H1 (cell line): ENCODE measurements around the gene ATF7IP2. TPM values are rescaled to one million over a fixed set of nuclear protein-coding genes. Genes with fewer than 3 reads are reported as not detected.

Experiments
- CTCF ChIA-PET: fragments of 300-600 bp; sonication (Branson Sonifier 250); formaldehyde crosslinking; loops from one replicate; lab custom pipeline; 2021; ENCODE audit not compliant: partially characterized antibody; lab: Charles Lee
- POLR2A ChIA-PET: fragments of 300-600 bp; sonication (Branson Sonifier 250); formaldehyde crosslinking; loops from one replicate; lab custom pipeline; 2021; ENCODE audit warnings: inconsistent platforms; ENCODE audit not compliant: partially characterized antibody; lab: Charles Lee
- DNase-seq, 2 experiments: peaks; one replicate each; pipeline versions ENCODE4 v3.0.0 to v3.0.0-alpha.2; 2010 to 2022; ENCODE audit warnings: low spot score in 2 of 2, low read depth in 1 of 2, mixed read lengths in 1 of 2
- FAIRE-seq: peaks from 2 replicates; lab custom pipeline; 2011; peaks lifted over from hg19 to GRCh38; lab: Jason Lieb, UNC
- H2AFZ ChIP-seq: 2 replicates; pipeline ENCODE4 v1.8.1; 2012; ENCODE audit warnings: low read length, inconsistent platforms
- H2AK5ac ChIP-seq: 2 replicates; pipeline ENCODE4 v1.6.1; 2013; ENCODE audit warnings: low read depth, low read length
- H2BK120ac ChIP-seq: replicated peaks from 2 replicates; pipeline ENCODE3; 2013; ENCODE audit warnings: low read depth, low read length, inconsistent platforms
- H2BK12ac ChIP-seq: 2 replicates; pipeline ENCODE4 v1.6.1; 2013; ENCODE audit warnings: low read depth, low read length
- H2BK15ac ChIP-seq: 2 replicates; pipeline ENCODE4 v1.6.1; 2013; ENCODE audit warnings: low read length
- H2BK20ac ChIP-seq: 2 replicates; pipeline ENCODE4 v1.6.1; 2013; ENCODE audit warnings: low read length
- H2BK5ac ChIP-seq: 2 replicates; pipeline ENCODE4 v1.6.1; 2013; ENCODE audit warnings: low read depth, low read length
- H3K14ac ChIP-seq: 2 replicates; pipeline ENCODE4 v1.6.1; 2013; ENCODE audit warnings: inconsistent platforms; ENCODE audit not compliant: insufficient read length
- H3K18ac ChIP-seq: 2 replicates; pipeline ENCODE4 v1.6.1; 2013; ENCODE audit warnings: low read length; ENCODE audit errors: extremely low read depth
- H3K23ac ChIP-seq: 2 replicates; pipeline ENCODE4 v1.6.1; 2013; ENCODE audit warnings: inconsistent platforms; ENCODE audit not compliant: insufficient read length
- H3K23me2 ChIP-seq: 2 replicates; pipeline ENCODE4 v1.6.1; 2013; ENCODE audit warnings: low read depth, low read length
- H3K27ac ChIP-seq: 2 replicates; pipeline ENCODE4 v1.6.1; 2011; ENCODE audit warnings: low read depth, low read length, inconsistent platforms
- H3K27me3 ChIP-seq, 4 experiments: replicated peaks in 1 of 4; 1 replicate in 1 of 4; 2 replicates in 3 of 4; pipeline versions ENCODE4 v1.6.1 to v1.8.1; 2011 to 2013; ENCODE audit warnings: low read length in 3 of 4, mild to moderate bottlenecking in 3 of 4, inconsistent platforms in 2 of 4, mixed read lengths in 2 of 4, moderate library complexity in 1 of 4; ENCODE audit not compliant: control insufficient read depth in 3 of 4, insufficient read depth in 3 of 4; ENCODE audit errors: extremely low read depth in 1 of 4
- H3K36me3 ChIP-seq, 4 experiments: 2 replicates each; pipeline versions ENCODE4 v1.6.1 to v1.8.1; 2011 to 2013; ENCODE audit warnings: mild to moderate bottlenecking in 4 of 4, low read length in 3 of 4, moderate library complexity in 2 of 4, control low read depth in 1 of 4, inconsistent platforms in 1 of 4; ENCODE audit not compliant: insufficient read depth in 4 of 4, control insufficient read depth in 2 of 4
- H3K4ac ChIP-seq: replicated peaks from 2 replicates; pipeline ENCODE3; 2013; ENCODE audit warnings: low read length, low read depth, mixed read lengths, inconsistent platforms; ENCODE audit not compliant: insufficient read length
- H3K4me1 ChIP-seq, 4 experiments: replicated peaks in 1 of 4; 1 replicate in 1 of 4; 2 replicates in 3 of 4; pipeline versions ENCODE4 v1.6.1 to v1.8.1; 2011 to 2013; ENCODE audit warnings: low read length in 3 of 4, inconsistent platforms in 2 of 4, mixed read lengths in 1 of 4; ENCODE audit not compliant: insufficient read depth in 4 of 4, control insufficient read depth in 3 of 4
- H3K4me2 ChIP-seq, 2 experiments: 2 replicates each; pipeline versions ENCODE4 v1.6.1 to v1.8.1; 2011 to 2013; ENCODE audit warnings: low read depth in 2 of 2, low read length in 2 of 2, control low read depth in 1 of 2, inconsistent platforms in 1 of 2, mild to moderate bottlenecking in 1 of 2; ENCODE audit not compliant: insufficient read depth in 1 of 2
- H3K4me3 ChIP-seq, 4 experiments: fragments of 200-600, 300-600 bp in 1 of 4; sonication (generic), shearing (Covaris generic), sonication (Bioruptor Twin) in 1 of 4; 2 replicates each; pipeline versions ENCODE4 v1.5.1 to v1.8.1; 2011 to 2016; ENCODE audit warnings: low read length in 4 of 4, low read depth in 3 of 4, control low read depth in 2 of 4, inconsistent platforms in 2 of 4, mild to moderate bottlenecking in 2 of 4, mixed read lengths in 1 of 4, moderate library complexity in 1 of 4; ENCODE audit not compliant: insufficient read depth in 2 of 4; ENCODE audit errors: extremely low read depth in 1 of 4
- H3K56ac ChIP-seq: replicated peaks from 2 replicates; pipeline ENCODE3; 2013; ENCODE audit warnings: low read depth, mild to moderate bottlenecking, mixed read lengths, low read length, inconsistent platforms; ENCODE audit not compliant: insufficient read length
- H3K79me1 ChIP-seq: 2 replicates; pipeline ENCODE4 v1.6.1; 2013; ENCODE audit warnings: low read depth, low read length, control low read depth
- H3K79me2 ChIP-seq, 2 experiments: 2 replicates each; pipeline versions ENCODE4 v1.6.1 to v1.8.1; 2012 to 2013; ENCODE audit warnings: low read length in 2 of 2, mild to moderate bottlenecking in 2 of 2, inconsistent platforms in 1 of 2; ENCODE audit not compliant: insufficient read depth in 2 of 2, control insufficient read depth in 1 of 2
- H3K9ac ChIP-seq, 4 experiments: replicated peaks in 1 of 4; 1 replicate in 1 of 4; 2 replicates in 3 of 4; pipeline versions ENCODE4 v1.6.1 to v1.8.1; 2011 to 2013; ENCODE audit warnings: low read depth in 3 of 4, low read length in 3 of 4, control low read depth in 2 of 4, mild to moderate bottlenecking in 2 of 4, moderate library complexity in 2 of 4, inconsistent platforms in 1 of 4; ENCODE audit errors: extremely low read depth in 1 of 4
- H3K9me3 ChIP-seq, 2 experiments: 2 replicates each; pipeline versions ENCODE4 v1.6.1 to v1.8.1; 2012 to 2013; ENCODE audit warnings: mild to moderate bottlenecking in 2 of 2, moderate library complexity in 2 of 2, control low read depth in 1 of 2, inconsistent platforms in 1 of 2, low read depth in 1 of 2, low read length in 1 of 2, mixed read lengths in 1 of 2; ENCODE audit not compliant: insufficient read depth in 2 of 2
- H4K20me1 ChIP-seq, 2 experiments: replicated peaks in 1 of 2; 2 replicates each; pipeline versions ENCODE3 to v1.8.1; 2011 to 2013; ENCODE audit warnings: inconsistent platforms in 2 of 2, low read length in 2 of 2, mild to moderate bottlenecking in 1 of 2; ENCODE audit not compliant: insufficient read depth in 2 of 2, control insufficient read depth in 1 of 2
- H4K5ac ChIP-seq: 2 replicates; pipeline ENCODE4 v1.6.1; 2013; ENCODE audit warnings: low read length, low read depth, mixed read lengths, inconsistent platforms; ENCODE audit not compliant: insufficient read length
- H4K8ac ChIP-seq: 2 replicates; pipeline ENCODE4 v1.8.0; 2013; ENCODE audit warnings: mild to moderate bottlenecking, moderate library complexity, low read length, inconsistent platforms; ENCODE audit not compliant: insufficient read depth; ENCODE audit errors: extremely low read depth
- H4K91ac ChIP-seq: replicated peaks from 2 replicates; pipeline ENCODE3; 2013; ENCODE audit warnings: low read length, mixed read lengths, inconsistent platforms; ENCODE audit not compliant: insufficient read length
- CREB1 ChIP-seq: IDR thresholded peaks from 2 replicates; pipeline ENCODE4 v1.6.1; 2012; ENCODE audit warnings: inconsistent platforms
- SIN3A ChIP-seq, 2 experiments: IDR thresholded peaks in 1 of 2; conservative IDR thresholded peaks in 1 of 2; 2 replicates each; pipeline ENCODE4 v1.6.1; 2011 to 2012; ENCODE audit warnings: low read length in 2 of 2, improper control_type of control experiment in 1 of 2, low read depth in 1 of 2, mild to moderate bottlenecking in 1 of 2
- SIX5 ChIP-seq: IDR thresholded peaks from 2 replicates; pipeline ENCODE4 v1.6.1; 2011; ENCODE audit warnings: mild to moderate bottlenecking, low read depth, low read length
- SP4 ChIP-seq: IDR thresholded peaks from 2 replicates; pipeline ENCODE4 v1.6.1; 2012; ENCODE audit warnings: low read length, inconsistent platforms
- SUZ12 ChIP-seq: fragments of 200-600 bp; sonication (generic); IDR thresholded peaks from 2 replicates; pipeline ENCODE4 v1.6.1; 2012; ENCODE audit warnings: mild to moderate bottlenecking, inconsistent platforms, low read length, moderate library complexity, mixed read lengths
- WGBS, 2 experiments: shearing (Covaris generic) in 1 of 2; methylation state at CpG; one replicate each; pipeline versions ENCODE4 v1.1.6 to v1.1.7; 2013 to 2015; ENCODE audit warnings: low lambda C conversion rate in 2 of 2, mixed read lengths in 2 of 2, inconsistent platforms in 1 of 2, low coverage in 1 of 2, missing lambda C conversion rate in 1 of 2; ENCODE audit not compliant: insufficient replicate concordance in 2 of 2, insufficient coverage in 1 of 2, insufficient read length in 1 of 2; ENCODE audit errors: extremely low coverage in 1 of 2, missing lambda C conversion rate in 1 of 2; 5-methylcytosine and 5-hydroxymethylcytosine counted together
- polyA plus RNA-seq, 7 experiments: library from polyadenylated mRNA; depleted of rRNA in 3 of 7; stranded (reverse) in 5 of 7; unstranded in 2 of 7; fragments of >200 nt in 5 of 7; fragments of 200-250 nt in 2 of 7; gene quantifications; 1 replicate in 5 of 7; 2 replicates in 1 of 7; 4 replicates in 1 of 7; pipeline versions ENCODE4 v1.2.1 to v1.2.3, GENCODE V29; 2011 to 2013; ENCODE audit warnings: missing spikeins in 2 of 7, mixed read lengths in 2 of 7
- total RNA-seq: library from RNA; stranded (reverse); fragmentation: NEBNext Ultra II Directional; extraction: Animal tissue kit (Norgen Biotek cat#: 25700); gene quantifications from 2 replicates; pipeline ENCODE4 v1.2.1, GENCODE V29; 2021
- TF ChIP-seq, protein P1 (sequence below), 3 experiments: IDR thresholded peaks; 1 replicate in 2 of 3; 2 replicates in 1 of 3; pipeline versions ENCODE4 v1.5.1 to v1.6.1; 2011; ENCODE audit warnings: low read length in 3 of 3, mild to moderate bottlenecking in 3 of 3, inconsistent platforms in 2 of 3, low read depth in 1 of 3, moderate library complexity in 1 of 3; ENCODE audit not compliant: insufficient read depth in 1 of 3; ENCODE audit errors: control extremely low read depth in 1 of 3
- TF ChIP-seq, protein P2 (sequence below): IDR thresholded peaks from 2 replicates; pipeline ENCODE4 v1.6.1; 2012; ENCODE audit warnings: low read length, inconsistent platforms

ATF7IP2 gene
- total and polyA plus RNA-seq, 2 of the 8 experiments (the other 6 are each of a cell fraction or from before 2014, with no cell fraction given): 28.7 to 32.8 TPM

DNA sequence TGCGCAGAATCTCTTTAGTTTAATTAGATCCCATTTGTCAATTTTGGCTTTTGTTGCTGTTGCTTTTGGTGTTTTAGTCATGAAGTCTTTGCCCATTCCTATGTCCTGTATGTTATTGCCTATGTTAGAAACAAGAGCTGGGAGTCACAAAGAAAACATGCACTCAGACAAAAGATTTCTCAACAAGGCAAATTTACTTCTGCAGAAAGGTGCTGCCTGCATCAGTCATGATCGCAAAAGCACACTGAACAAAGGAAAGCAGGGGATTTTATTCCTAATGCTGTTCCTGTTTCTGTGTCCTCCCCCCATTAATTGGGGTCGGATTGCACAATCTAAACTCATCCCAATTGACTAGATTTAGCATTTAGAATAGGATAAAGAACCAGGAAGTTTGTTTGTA is 55.9 kb downstream of the ATF7IP2 start:
- ChIA-PET POLR2A (no interaction called here), CTCF (no interaction called here)
- FAIRE-seq (no peak), DNase-seq (no peak)
- H3K79me1 ChIP-seq: no peaks in the 10 kb centered on the region
- H4K8ac ChIP-seq: no peak overlapping the region
- peaks cover 0 to 37% (median 17%) of the 10 kb centered on the region in 4 experiments; a peak in 4 of 8 replicates for H3K36me3 ChIP-seq
- no peak overlapping the region for H2BK20ac ChIP-seq
- TF ChIP-seq CREB1: no peak
- TF ChIP-seq, protein P1, sequence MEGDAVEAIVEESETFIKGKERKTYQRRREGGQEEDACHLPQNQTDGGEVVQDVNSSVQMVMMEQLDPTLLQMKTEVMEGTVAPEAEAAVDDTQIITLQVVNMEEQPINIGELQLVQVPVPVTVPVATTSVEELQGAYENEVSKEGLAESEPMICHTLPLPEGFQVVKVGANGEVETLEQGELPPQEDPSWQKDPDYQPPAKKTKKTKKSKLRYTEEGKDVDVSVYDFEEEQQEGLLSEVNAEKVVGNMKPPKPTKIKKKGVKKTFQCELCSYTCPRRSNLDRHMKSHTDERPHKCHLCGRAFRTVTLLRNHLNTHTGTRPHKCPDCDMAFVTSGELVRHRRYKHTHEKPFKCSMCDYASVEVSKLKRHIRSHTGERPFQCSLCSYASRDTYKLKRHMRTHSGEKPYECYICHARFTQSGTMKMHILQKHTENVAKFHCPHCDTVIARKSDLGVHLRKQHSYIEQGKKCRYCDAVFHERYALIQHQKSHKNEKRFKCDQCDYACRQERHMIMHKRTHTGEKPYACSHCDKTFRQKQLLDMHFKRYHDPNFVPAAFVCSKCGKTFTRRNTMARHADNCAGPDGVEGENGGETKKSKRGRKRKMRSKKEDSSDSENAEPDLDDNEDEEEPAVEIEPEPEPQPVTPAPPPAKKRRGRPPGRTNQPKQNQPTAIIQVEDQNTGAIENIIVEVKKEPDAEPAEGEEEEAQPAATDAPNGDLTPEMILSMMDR (IDR thresholded peaks at IDR 0.05; ENCODE audit: control extremely low read depth in 1 of 3, insufficient read depth in 1 of 3, low read depth in 1 of 3, low read length in 3 of 3): no peak
- TF ChIP-seq SIX5: no peak
- no peak for TF ChIP-seq SUZ12
- TF ChIP-seq SIN3A (conservative IDR thresholded peaks at IDR 0.05 in 1 of 2, IDR thresholded peaks at IDR 0.05 in 1 of 2; ENCODE audit: low read depth in 1 of 2, low read length in 2 of 2): no peak
- no peak for TF ChIP-seq SP4
- TF ChIP-seq, protein P2, sequence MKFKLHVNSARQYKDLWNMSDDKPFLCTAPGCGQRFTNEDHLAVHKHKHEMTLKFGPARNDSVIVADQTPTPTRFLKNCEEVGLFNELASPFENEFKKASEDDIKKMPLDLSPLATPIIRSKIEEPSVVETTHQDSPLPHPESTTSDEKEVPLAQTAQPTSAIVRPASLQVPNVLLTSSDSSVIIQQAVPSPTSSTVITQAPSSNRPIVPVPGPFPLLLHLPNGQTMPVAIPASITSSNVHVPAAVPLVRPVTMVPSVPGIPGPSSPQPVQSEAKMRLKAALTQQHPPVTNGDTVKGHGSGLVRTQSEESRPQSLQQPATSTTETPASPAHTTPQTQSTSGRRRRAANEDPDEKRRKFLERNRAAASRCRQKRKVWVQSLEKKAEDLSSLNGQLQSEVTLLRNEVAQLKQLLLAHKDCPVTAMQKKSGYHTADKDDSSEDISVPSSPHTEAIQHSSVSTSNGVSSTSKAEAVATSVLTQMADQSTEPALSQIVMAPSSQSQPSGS: no peak
- H3K4me3 ChIP-seq: no peak overlapping the region
- H3K9me3 ChIP-seq: no peaks in the 10 kb centered on the region
- WGBS, 2 experiments: 88% methylated on average over 3 of the region's 3 CpGs; no CpG with 5 or more reads in 1 of the 2 experiments
- no peak overlapping the region for H4K91ac ChIP-seq
- H3K56ac ChIP-seq: no peak overlapping the region
- no peak overlapping the region for H3K27ac ChIP-seq
- no peaks in the 10 kb centered on the region for H3K79me2 ChIP-seq
- no peak overlapping the region for H3K4ac ChIP-seq
- no peak overlapping the region for H2BK12ac ChIP-seq
- H2AK5ac ChIP-seq: no peak overlapping the region
- H3K23ac ChIP-seq: no peak overlapping the region
- no peak overlapping the region for H2BK15ac ChIP-seq
- no peak overlapping the region for H2BK5ac ChIP-seq
- no peak overlapping the region for H4K5ac ChIP-seq
- H3K14ac ChIP-seq: no peak overlapping the region
- no peaks in the 10 kb centered on the region for H3K4me1 ChIP-seq
- no peak overlapping the region for H2AFZ ChIP-seq
- no peaks in the 10 kb centered on the region for H4K20me1 ChIP-seq
- no peaks in the 10 kb centered on the region for H3K23me2 ChIP-seq
- no peaks in the 10 kb centered on the region for H3K27me3 ChIP-seq
- no peak overlapping the region for H3K18ac ChIP-seq
- H2BK120ac ChIP-seq: no peak overlapping the region
- H3K4me2 ChIP-seq: no peak overlapping the region
- no peak overlapping the region for H3K9ac ChIP-seq
